Gastroesophageal sphincter (tissue), 4 donors: ENCODE data around the gene NR6A1. TPM values are rescaled to one million over a fixed set of nuclear protein-coding genes. Genes with fewer than 3 reads are reported as not detected.
A peak's percentile ranks its signal among the peaks of the same experiment; 100 is the strongest.

Experiments
- ATAC-seq: fragments of 150-250 bp; one replicate; pipeline ENCODE4 v1.9.1; 2016; ENCODE audit warnings: mild to moderate bottlenecking, moderate library complexity
- H3K27ac ChIP-seq, 4 donors: fragments of 200-600 bp; sonication (generic) in 3 of 4; 1 replicate in 3 of 4; 2 replicates in 1 of 4; pipeline ENCODE4 v1.5.1; 2016 to 2019
- H3K27me3 ChIP-seq: fragments of 200-600 bp; sonication (generic); one replicate; pipeline ENCODE4 v1.5.1; 2019
- H3K36me3 ChIP-seq, 2 donors: fragments of 200-600 bp; sonication (generic); one replicate each; pipeline ENCODE4 v1.5.1; 2019; ENCODE audit warnings: control low read depth in 1 of 2
- H3K4me1 ChIP-seq, 3 donors: fragments of 200-600 bp; sonication (generic); 1 replicate in 2 of 3; 2 replicates in 1 of 3; pipeline ENCODE4 v1.5.1; 2016 to 2019; ENCODE audit warnings: control low read depth in 2 of 3
- H3K4me3 ChIP-seq, 2 donors: fragments of 200-600 bp; sonication (generic); one replicate each; pipeline ENCODE4 v1.5.1; 2019; ENCODE audit warnings: mild to moderate bottlenecking in 1 of 2, moderate library complexity in 1 of 2
- H3K9me3 ChIP-seq, 3 donors: fragments of 200-600 bp; sonication (generic); one replicate each; pipeline ENCODE4 v1.5.1; 2017 to 2019; ENCODE audit warnings: control low read depth in 2 of 3
- CTCF ChIP-seq, 4 experiments: fragments of 200-600 bp in 2 of 4; fragments of 450-650 bp in 2 of 4; sonication (generic) in 1 of 4; IDR thresholded peaks; one replicate each; pipeline ENCODE4 v1.5.1; 2017 to 2019; ENCODE audit warnings: antibody characterized with exemption in 4 of 4, mild to moderate bottlenecking in 2 of 4, moderate library complexity in 2 of 4
- EP300 ChIP-seq: sonication (generic); formaldehyde crosslinking; IDR thresholded peaks from one replicate; pipeline ENCODE4 v1.6.1; 2017; ENCODE audit warnings: antibody characterized with exemption, mild to moderate bottlenecking
- POLR2A ChIP-seq, 2 donors: fragments of 450-650 bp; IDR thresholded peaks; one replicate each; pipeline ENCODE4 v1.6.1; 2017; ENCODE audit warnings: antibody characterized with exemption in 2 of 2, mild to moderate bottlenecking in 2 of 2, moderate library complexity in 1 of 2
- POLR2AphosphoS5 ChIP-seq: sonication (generic); formaldehyde crosslinking; IDR thresholded peaks from one replicate; pipeline ENCODE4 v1.6.1; 2017; ENCODE audit warnings: antibody characterized with exemption
- WGBS, 2 donors: methylation state at CpG; one replicate each; pipeline ENCODE4 v1.1.5; 2018; ENCODE audit warnings: low coverage in 1 of 2; 5-methylcytosine and 5-hydroxymethylcytosine counted together
- total RNA-seq, 4 donors: library from RNA; depleted of rRNA; stranded (reverse); fragments of >200 nt; gene quantifications; one replicate each; pipeline ENCODE4 v1.1.0, GENCODE V29; 2016

NR6A1 gene
- total RNA-seq, 4 donors from 2014 or later: 0.16 to 4.4 (median 0.62) TPM

GRCh38 chr9:124783830-124784229, 12.7 kb upstream of the NR6A1 start:
- TF ChIP-seq CTCF (IDR thresholded peaks at IDR 0.05): no peak
- TF ChIP-seq POLR2A (IDR thresholded peaks at IDR 0.05): no peak
- no peak for TF ChIP-seq EP300
- TF ChIP-seq POLR2AphosphoS5: no peak
- H3K9me3 ChIP-seq: no peaks in the 10 kb centered on the region
- H3K27me3 ChIP-seq: no peaks in the 10 kb centered on the region
- peak overlapping the region in 2 of 4 donors; percentile 53 to 85 for H3K27ac ChIP-seq
- peaks cover 0 to 20% of the 10 kb centered on the region in 2 donors for H3K36me3 ChIP-seq
- 83 to 91% methylated on average over 2 of the region's 2 CpGs for WGBS, 2 donors
- no peak for ATAC-seq
- H3K4me1 ChIP-seq: peaks cover 0 to 54% (median 27%) of the 10 kb centered on the region in 3 donors
- no peak overlapping the region for H3K4me3 ChIP-seq

GRCh38 chr9:124782661-124783574, 11.8 kb upstream of the NR6A1 start:
- 61 to 89% methylated on average over 5 of the region's 13 CpGs for WGBS, 2 donors
- no peak for ATAC-seq
- H3K27ac ChIP-seq: peak overlapping the region in 3 of 4 donors; percentile 83 to 86 (median 85)
- no peaks in the 10 kb centered on the region for H3K9me3 ChIP-seq
- no peak overlapping the region for H3K4me3 ChIP-seq
- peaks cover 0 to 12% of the 10 kb centered on the region in 2 donors for H3K36me3 ChIP-seq
- TF ChIP-seq POLR2A (IDR thresholded peaks at IDR 0.05) (no peak), CTCF (IDR thresholded peaks at IDR 0.05) (no peak), EP300 (no peak), POLR2AphosphoS5 (no peak)
- H3K4me1 ChIP-seq: peaks cover 0 to 63% (median 30%) of the 10 kb centered on the region in 3 donors
- no peaks in the 10 kb centered on the region for H3K27me3 ChIP-seq

- TF ChIP-seq POLR2A (IDR thresholded peaks at IDR 0.05): no peak
- TF ChIP-seq CTCF (IDR thresholded peaks at IDR 0.05): no peak
- TF ChIP-seq EP300: no peak
- TF ChIP-seq POLR2AphosphoS5: no peak
- no CpG with 5 or more reads among the region's 3 CpGs for WGBS, 2 donors
These were observed 11.0 kb upstream of the NR6A1 start for GRCh38 chr9:124781967-124782660.

GRCh38 chr9:124780757-124781151, 9.6 kb upstream of the NR6A1 start:
- Histone ChIP-seq H3K4me3 (no peak overlapping the region), H3K9me3 (no peaks in the 10 kb centered on the region), H3K27me3 (no peaks in the 10 kb centered on the region), H3K4me1 (peaks cover 0 to 83% (median 33%) of the 10 kb centered on the region in 3 donors), H3K27ac (peak overlapping the region in 3 of 4 donors; percentile 83 to 86 (median 85)), H3K36me3 (no peaks in the 10 kb centered on the region)
- ATAC-seq: no peak
- WGBS, 2 donors: no CpG with 5 or more reads among the region's 4 CpGs
- TF ChIP-seq EP300 (no peak), POLR2AphosphoS5 (no peak), CTCF (IDR thresholded peaks at IDR 0.05) (no peak), POLR2A (IDR thresholded peaks at IDR 0.05) (no peak)

More at GRCh38 chr9:124781967-124782660, 11.0 kb upstream of the NR6A1 start:
- H3K9me3 ChIP-seq: no peaks in the 10 kb centered on the region
- peaks cover 0 to 4% of the 10 kb centered on the region in 2 donors for H3K36me3 ChIP-seq
- no peak overlapping the region for H3K4me3 ChIP-seq
- peaks cover 0 to 71% (median 30%) of the 10 kb centered on the region in 3 donors for H3K4me1 ChIP-seq
- H3K27me3 ChIP-seq: no peaks in the 10 kb centered on the region
- no peak for ATAC-seq
- peak overlapping the region in 3 of 4 donors; percentile 83 to 86 (median 85) for H3K27ac ChIP-seq
